Upper lobe of left lung (tissue), 6 donors: ENCODE data around the gene SOX13. TPM values are rescaled to one million over a fixed set of nuclear protein-coding genes. Genes with fewer than 3 reads are reported as not detected.

Experiments used
- ATAC-seq, 2 donors: fragments of 200-7000 bp; cut with Tn5 transposase; one replicate each; pipeline ENCODE4 v1.9.1; 2022; ENCODE audit warnings: mild to moderate bottlenecking in 2 of 2, moderate library complexity in 2 of 2; ENCODE audit not compliant: low FRiP score in 2 of 2
- DNase-seq, 2 donors: peaks; one replicate each; pipeline ENCODE4 v3.0.0-alpha.2; 2019 to 2020
- H3K27ac ChIP-seq, 4 donors: fragments of 200-600 bp; sonication (generic); one replicate each; pipeline ENCODE4 v1.5.1; 2016 to 2019
- H3K27me3 ChIP-seq, 4 donors: fragments of 200-600 bp; sonication (generic); one replicate each; pipeline ENCODE4 v1.5.1; 2017 to 2019
- H3K36me3 ChIP-seq, 4 donors: fragments of 200-600 bp; sonication (generic); one replicate each; pipeline ENCODE4 v1.5.1; 2016 to 2019
- H3K4me1 ChIP-seq, 4 donors: fragments of 200-600 bp; sonication (generic); one replicate each; pipeline ENCODE4 v1.5.1; 2018 to 2019
- H3K4me3 ChIP-seq, 4 donors: fragments of 200-600 bp; sonication (generic); one replicate each; pipeline ENCODE4 v1.5.1; 2017 to 2019; ENCODE audit warnings: mild to moderate bottlenecking in 2 of 4, moderate library complexity in 1 of 4
- H3K9me3 ChIP-seq, 4 donors: fragments of 200-600 bp; sonication (generic); one replicate each; pipeline ENCODE4 v1.5.1; 2018 to 2019
- CTCF ChIP-seq, 6 experiments: fragments of 450-650 bp in 4 of 6; fragments of 200-600 bp in 2 of 6; sonication (generic) in 2 of 6; IDR thresholded peaks; one replicate each; pipeline ENCODE4 v1.5.1; 2016 to 2019; ENCODE audit warnings: antibody characterized with exemption in 6 of 6
- EP300 ChIP-seq, 4 donors: sonication (generic); formaldehyde crosslinking; IDR thresholded peaks; one replicate each; pipeline ENCODE4 v1.5.1; 2017; ENCODE audit warnings: antibody characterized with exemption in 4 of 4, control low read depth in 2 of 4
- POLR2A ChIP-seq, 4 donors: fragments of 450-650 bp; IDR thresholded peaks; one replicate each; pipeline ENCODE4 v1.5.1; 2016 to 2017; ENCODE audit warnings: antibody characterized with exemption in 4 of 4, mild to moderate bottlenecking in 2 of 4
- POLR2AphosphoS5 ChIP-seq, 2 donors: sonication (generic); formaldehyde crosslinking; IDR thresholded peaks; one replicate each; pipeline ENCODE4 v1.5.1; 2017; ENCODE audit warnings: antibody characterized with exemption in 2 of 2
- WGBS, 2 donors: methylation state at CpG; one replicate each; pipeline ENCODE4 v1.1.5; 2017 to 2018; 5-methylcytosine and 5-hydroxymethylcytosine counted together
- total RNA-seq, 6 donors: library from RNA; depleted of rRNA in 4 of 6; stranded (reverse); fragments of >200 nt in 4 of 6; gene quantifications; one replicate each; pipeline versions ENCODE4 v1.1.0 to v1.2.1, GENCODE V29; 2016 to 2021
- donor health status: DM: no; HTN: no; CAD: no; lungs with moderate emphysema.
- donor health status: DM: no; HTN: yes; CAD: no; lungs with severe emphysema.

SOX13 gene
- total RNA-seq, 6 donors from 2014 or later = 33.8 to 76.5 (median 63.9) TPM

- H3K9me3 ChIP-seq = no peaks in the 10 kb centered on the region
- TF ChIP-seq POLR2A (IDR thresholded peaks at IDR 0.05) (no peak), EP300 (IDR thresholded peaks at IDR 0.05) (no peak), CTCF (IDR thresholded peaks at IDR 0.05) (no peak), POLR2AphosphoS5 (IDR thresholded peaks at IDR 0.05) (no peak)
- ATAC-seq (no peak), DNase-seq (no peak)
- WGBS, 2 donors = 95 to 100% methylated on average over 1 of the region's 1 CpG
- no peak overlapping the region for H3K4me3 ChIP-seq
- H3K36me3 ChIP-seq = no peaks in the 10 kb centered on the region
- no peaks in the 10 kb centered on the region for H3K27me3 ChIP-seq
- H3K4me1 ChIP-seq = peaks cover 50 to 80% (median 66%) of the 10 kb centered on the region in 4 donors
- peak overlapping the region in 2 of 4 donors; percentile 72 to 85 for H3K27ac ChIP-seq
Observed at GRCh38 chr1:204106825-204107224, 33.9 kb downstream of the SOX13 start.

GRCh38 chr1:204107892-204108291 is 35.0 kb downstream of the SOX13 start:
- no peak for TF ChIP-seq CTCF (IDR thresholded peaks at IDR 0.05)
- no peak for TF ChIP-seq POLR2A (IDR thresholded peaks at IDR 0.05)
- no peak for TF ChIP-seq POLR2AphosphoS5 (IDR thresholded peaks at IDR 0.05)
- no peak for TF ChIP-seq EP300 (IDR thresholded peaks at IDR 0.05)
- 70 to 77% methylated on average over 2 of the region's 2 CpGs for WGBS, 2 donors
- H3K9me3 ChIP-seq = no peaks in the 10 kb centered on the region
- H3K4me3 ChIP-seq = no peak overlapping the region
- H3K27ac ChIP-seq = peak overlapping the region in 3 of 4 donors; percentile 49 to 85 (median 72)
- no peak for DNase-seq
- H3K4me1 ChIP-seq = peaks cover 42 to 80% (median 56%) of the 10 kb centered on the region in 4 donors
- peaks cover 0 to 3% (median 0%) of the 10 kb centered on the region in 4 donors for H3K36me3 ChIP-seq
- no peak for ATAC-seq
- no peaks in the 10 kb centered on the region for H3K27me3 ChIP-seq

GRCh38 chr1:204108312-204109141 is 35.6 kb downstream of the SOX13 start:
- H3K27ac ChIP-seq = peak overlapping the region in 3 of 4 donors; percentile 34 to 85 (median 72)
- H3K27me3 ChIP-seq = no peaks in the 10 kb centered on the region
- H3K4me1 ChIP-seq = peaks cover 39 to 77% (median 50%) of the 10 kb centered on the region in 4 donors
- H3K9me3 ChIP-seq = no peaks in the 10 kb centered on the region
- peaks cover 0 to 4% (median 0%) of the 10 kb centered on the region in 4 donors for H3K36me3 ChIP-seq
- 40 to 50% methylated on average over 17 to 20 of the region's 21 CpGs for WGBS, 2 donors
- no peak overlapping the region for H3K4me3 ChIP-seq
- TF ChIP-seq POLR2AphosphoS5 (IDR thresholded peaks at IDR 0.05) = no peak
- TF ChIP-seq POLR2A (IDR thresholded peaks at IDR 0.05) = no peak
- no peak for TF ChIP-seq CTCF (IDR thresholded peaks at IDR 0.05)
- TF ChIP-seq EP300 (IDR thresholded peaks at IDR 0.05) = no peak
- DNase-seq (peak in 1 of 2 donors; percentile 76), ATAC-seq (no peak)

GRCh38 chr1:204110894-204111633 is 38.1 kb downstream of the SOX13 start:
- no peak for TF ChIP-seq POLR2A (IDR thresholded peaks at IDR 0.05)
- TF ChIP-seq POLR2AphosphoS5 (IDR thresholded peaks at IDR 0.05) = no peak
- no peak for TF ChIP-seq EP300 (IDR thresholded peaks at IDR 0.05)
- TF ChIP-seq CTCF (IDR thresholded peaks at IDR 0.05) = no peak
- no peak overlapping the region for H3K4me3 ChIP-seq
- no peaks in the 10 kb centered on the region for H3K27me3 ChIP-seq
- H3K9me3 ChIP-seq = no peaks in the 10 kb centered on the region
- no peak for ATAC-seq
- H3K36me3 ChIP-seq = peaks cover 0 to 12% (median 3%) of the 10 kb centered on the region in 4 donors
- no peak overlapping the region for H3K27ac ChIP-seq
- no peak for DNase-seq
- 71 to 72% methylated on average over 3 to 5 of the region's 5 CpGs for WGBS, 2 donors
- H3K4me1 ChIP-seq = peaks cover 26 to 62% (median 33%) of the 10 kb centered on the region in 4 donors
